H9 (cell line): ENCODE results near the gene CDK5. TPM values are rescaled to one million over a fixed set of nuclear protein-coding genes. Genes with fewer than 3 reads are reported as not detected.
A peak's percentile ranks its signal among the peaks of the same experiment; 100 is the strongest.
"Not testable (repeated sequence)": the region's sequence is repeated elsewhere in the genome, so short reads cannot be mapped to it uniquely, and the experiment has no call there.

ENCODE experiments used
- DNase-seq: peaks from one replicate; pipeline ENCODE4 v3.0.0-alpha.2; 2017
- H2AFZ ChIP-seq: one replicate; pipeline ENCODE4 v1.6.1; 2013; ENCODE audit warnings: mild to moderate bottlenecking, low read length, control low read depth, moderate library complexity
- H2AK5ac ChIP-seq: 2 replicates; pipeline ENCODE4 v1.6.1; 2013; ENCODE audit warnings: low read length, control low read depth, mixed read lengths; ENCODE audit not compliant: insufficient read length
- H2BK120ac ChIP-seq: one replicate; pipeline ENCODE4 v1.6.1; 2013; ENCODE audit warnings: low read depth, mild to moderate bottlenecking, low read length, control low read depth, inconsistent platforms; ENCODE audit not compliant: poor library complexity, severe bottlenecking
- H2BK12ac ChIP-seq: 2 replicates; pipeline ENCODE4 v1.6.1; 2013; ENCODE audit warnings: low read length, control low read depth, mixed read lengths, low read depth; ENCODE audit not compliant: insufficient read length
- H2BK15ac ChIP-seq: 2 replicates; pipeline ENCODE4 v1.6.1; 2013; ENCODE audit warnings: low read depth, low read length, control low read depth
- H2BK20ac ChIP-seq: one replicate; pipeline ENCODE4 v1.6.1; 2013; ENCODE audit warnings: low read depth, mild to moderate bottlenecking, low read length, control low read depth, inconsistent platforms; ENCODE audit not compliant: poor library complexity, severe bottlenecking
- H2BK5ac ChIP-seq: 2 replicates; pipeline ENCODE4 v1.6.1; 2013; ENCODE audit warnings: low read length, control low read depth, mixed read lengths; ENCODE audit not compliant: insufficient read length
- H3K14ac ChIP-seq: 2 replicates; pipeline ENCODE4 v1.6.1; 2013; ENCODE audit warnings: low read length, control low read depth; ENCODE audit not compliant: insufficient read depth
- H3K18ac ChIP-seq: 2 replicates; pipeline ENCODE4 v1.6.1; 2013; ENCODE audit warnings: low read depth, mild to moderate bottlenecking, mixed read lengths, low read length, control low read depth; ENCODE audit not compliant: insufficient read length
- H3K23ac ChIP-seq: 2 replicates; pipeline ENCODE4 v1.6.1; 2013; ENCODE audit warnings: low read length, control low read depth, mixed read lengths, low read depth; ENCODE audit not compliant: insufficient read length
- H3K23me2 ChIP-seq: 2 replicates; pipeline ENCODE4 v1.6.1; 2013; ENCODE audit warnings: low read depth, mild to moderate bottlenecking, mixed read lengths, low read length, control low read depth; ENCODE audit not compliant: insufficient read length, poor library complexity, severe bottlenecking
- H3K27ac ChIP-seq: 2 replicates; pipeline ENCODE4 v1.5.1; 2013; ENCODE audit warnings: low read length, control low read depth, mixed read lengths, low read depth; ENCODE audit not compliant: insufficient read length
- H3K27me3 ChIP-seq: 2 replicates; pipeline ENCODE4 v1.6.1; 2013; ENCODE audit warnings: low read length, control low read depth, inconsistent platforms; ENCODE audit not compliant: insufficient read depth
- H3K4ac ChIP-seq: 2 replicates; pipeline ENCODE4 v1.6.1; 2013; ENCODE audit warnings: low read depth, mild to moderate bottlenecking, control low read depth, inconsistent platforms, low read length, moderate library complexity
- H3K4me1 ChIP-seq: 2 replicates; pipeline ENCODE4 v1.6.1; 2013; ENCODE audit warnings: low read length, control low read depth, inconsistent platforms; ENCODE audit not compliant: insufficient read depth
- H3K4me2 ChIP-seq: 2 replicates; pipeline ENCODE4 v1.6.1; 2013; ENCODE audit warnings: low read length, control low read depth, mixed read lengths; ENCODE audit not compliant: insufficient read length, insufficient read depth
- H3K56ac ChIP-seq: 2 replicates; pipeline ENCODE4 v1.6.1; 2013; ENCODE audit warnings: low read depth, mild to moderate bottlenecking, mixed read lengths, low read length, control low read depth; ENCODE audit not compliant: insufficient read length
- H3K79me1 ChIP-seq: 2 replicates; pipeline ENCODE4 v1.6.1; 2013; ENCODE audit warnings: low read depth, mild to moderate bottlenecking, moderate library complexity, low read length, control low read depth, inconsistent platforms; ENCODE audit not compliant: insufficient read depth, poor library complexity, severe bottlenecking
- H3K79me2 ChIP-seq: 2 replicates; pipeline ENCODE4 v1.6.1; 2013; ENCODE audit warnings: low read length, control low read depth, inconsistent platforms; ENCODE audit not compliant: insufficient read depth
- H3K9ac ChIP-seq: 2 replicates; pipeline ENCODE4 v1.6.1; 2013; ENCODE audit warnings: low read length, control low read depth, mixed read lengths; ENCODE audit not compliant: insufficient read length; ENCODE audit errors: extremely low read depth
- H3K9me3 ChIP-seq: one replicate; pipeline ENCODE4 v1.6.1; 2013; ENCODE audit warnings: low read depth, low read length, inconsistent platforms; ENCODE audit not compliant: control insufficient read depth
- H3T11ph ChIP-seq: one replicate; pipeline ENCODE4 v1.6.1; 2013; ENCODE audit warnings: mild to moderate bottlenecking, low read length, control low read depth, inconsistent platforms
- H4K20me1 ChIP-seq: one replicate; pipeline ENCODE4 v1.6.1; 2013; ENCODE audit not compliant: control insufficient read depth, insufficient read length, insufficient read depth
- H4K5ac ChIP-seq: 2 replicates; pipeline ENCODE4 v1.6.1; 2013; ENCODE audit warnings: low read depth, mild to moderate bottlenecking, mixed read lengths, low read length, control low read depth; ENCODE audit not compliant: insufficient read length
- H4K8ac ChIP-seq: replicated peaks from 2 replicates; pipeline ENCODE4 v1.6.1; 2013; ENCODE audit warnings: low read length, control low read depth, mixed read lengths, low read depth; ENCODE audit not compliant: insufficient read length
- H4K91ac ChIP-seq: 2 replicates; pipeline ENCODE4 v1.6.1; 2013; ENCODE audit warnings: low read depth, mild to moderate bottlenecking, moderate library complexity, mixed read lengths, low read length, control low read depth; ENCODE audit not compliant: insufficient read length
- H3K27ac Mint-ChIP-seq, 3 experiments: 2 replicates in 2 of 3; 3 replicates in 1 of 3; pipeline ENCODE4 v1.8.0; 2020 to 2021; ENCODE audit warnings: mixed read lengths in 3 of 3, mild to moderate bottlenecking in 1 of 3, moderate library complexity in 1 of 3
- H3K27me3 Mint-ChIP-seq: 2 replicates; pipeline ENCODE4 v1.8.0; 2021; ENCODE audit warnings: low read depth, mild to moderate bottlenecking, moderate library complexity, mixed read lengths
- H3K36me3 Mint-ChIP-seq, 3 experiments: 2 replicates in 2 of 3; 3 replicates in 1 of 3; pipeline ENCODE4 v1.8.0; 2020 to 2021; ENCODE audit warnings: low read depth in 3 of 3, mixed read lengths in 3 of 3; ENCODE audit not compliant: insufficient read depth in 1 of 3
- H3K4me1 Mint-ChIP-seq, 2 experiments: 2 replicates each; pipeline ENCODE4 v1.8.0; 2020; ENCODE audit warnings: mixed read lengths in 2 of 2
- H3K4me3 Mint-ChIP-seq, 2 experiments: 2 replicates in 1 of 2; 3 replicates in 1 of 2; pipeline ENCODE4 v1.8.0; 2020 to 2021; ENCODE audit warnings: mild to moderate bottlenecking in 2 of 2, mixed read lengths in 2 of 2, moderate library complexity in 1 of 2
- H3K9me3 Mint-ChIP-seq, 2 experiments: 2 replicates in 1 of 2; 3 replicates in 1 of 2; pipeline ENCODE4 v1.8.0; 2020; ENCODE audit warnings: mild to moderate bottlenecking in 2 of 2, mixed read lengths in 2 of 2, moderate library complexity in 1 of 2
- CTCF ChIP-seq: fragments of 200-600 bp; sonication (generic); conservative IDR thresholded peaks from 3 replicates; pipeline ENCODE4 v1.8.0; 2021; ENCODE audit warnings: antibody characterized with exemption, mild to moderate bottlenecking
- whole genome bisulfite sequencing: extraction: QIAGEN DNeasy Blood & Tissue Kit; methylation state at CpG from one replicate; pipeline ENCODE4 v1.1.7; 2013; ENCODE audit warnings: missing lambda C conversion rate, low lambda C conversion rate, mixed read lengths; ENCODE audit not compliant: insufficient read length; ENCODE audit errors: extremely low coverage; 5-methylcytosine and 5-hydroxymethylcytosine counted together
- total RNA-seq: library from RNA; stranded (reverse); gene quantifications from 2 replicates; pipeline ENCODE4 v1.2.1, GENCODE V29; 2021

Gene CDK5
- total RNA-seq, 1 experiment from 2014 or later: 19.9 TPM

DNA sequence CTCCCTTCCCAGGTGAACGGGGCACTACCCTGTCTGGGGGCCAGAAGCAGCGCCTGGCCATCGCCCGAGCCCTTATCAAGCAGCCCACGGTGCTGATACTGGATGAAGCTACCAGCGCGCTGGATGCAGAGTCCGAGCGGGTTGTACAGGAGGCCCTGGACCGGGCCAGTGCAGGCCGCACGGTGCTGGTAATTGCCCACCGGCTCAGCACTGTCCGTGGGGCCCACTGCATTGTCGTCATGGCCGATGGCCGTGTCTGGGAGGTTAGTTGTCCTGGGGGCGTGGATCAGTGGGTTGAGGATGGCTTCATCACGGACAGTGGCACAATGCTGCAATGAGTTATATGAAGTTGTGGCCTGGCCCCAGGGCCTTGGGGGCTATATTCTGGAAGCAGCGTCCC, 13.7 kb downstream of the CDK5 start:
- H3K4me1 Mint-ChIP-seq: peaks cover 2% of the 10 kb centered on the region in 2 experiments; a peak in 1 of 4 replicates
- no CpG with 5 or more reads among the region's 20 CpGs for WGBS

GRCh38 chr7:151043449-151043848, 14.2 kb downstream of the CDK5 start:
- not testable (repeated sequence) for H2AK5ac ChIP-seq, H3K27ac ChIP-seq, H2BK15ac ChIP-seq, H2AFZ ChIP-seq, H3K18ac ChIP-seq, DNase-seq, H3K4me1 Mint-ChIP-seq, H4K5ac ChIP-seq, H3K56ac ChIP-seq, H3T11ph ChIP-seq, H2BK120ac ChIP-seq, H3K23me2 ChIP-seq, H3K4me2 ChIP-seq, H3K9ac ChIP-seq, H4K20me1 ChIP-seq, H3K23ac ChIP-seq, H3K79me1 ChIP-seq, H3K4me1 ChIP-seq, H3K4me3 Mint-ChIP-seq, H3K9me3 Mint-ChIP-seq, H3K14ac ChIP-seq, H3K27me3 ChIP-seq, H2BK12ac ChIP-seq, H3K27ac Mint-ChIP-seq, H3K79me2 ChIP-seq, H3K36me3 Mint-ChIP-seq, H3K4ac ChIP-seq, H4K91ac ChIP-seq, H3K9me3 ChIP-seq, H2BK5ac ChIP-seq, H2BK20ac ChIP-seq, H4K8ac ChIP-seq
- no CpG with 5 or more reads among the region's 10 CpGs for WGBS
- peaks cover 18% of the 10 kb centered on the region for H3K27me3 Mint-ChIP-seq

More for the DNA sequence above, 13.7 kb downstream of the CDK5 start:
- no peak for DNase-seq
- Histone ChIP-seq H3K9ac (no peak overlapping the region), H2AK5ac (no peak overlapping the region), H3K4ac (no peak overlapping the region), H3K56ac (no peak overlapping the region), H3K4me1 (no peaks in the 10 kb centered on the region), H4K91ac (no peak overlapping the region), H3K14ac (no peak overlapping the region), H3K27ac (no peak overlapping the region), H3K79me2 (no peaks in the 10 kb centered on the region), H2BK15ac (no peak overlapping the region), H3K9me3 (no peaks in the 10 kb centered on the region), H3K23ac (no peak overlapping the region), H3T11ph (no peak overlapping the region), H2BK120ac (no peak overlapping the region), H2BK20ac (no peak overlapping the region), H3K27me3 (no peaks in the 10 kb centered on the region), H3K23me2 (no peaks in the 10 kb centered on the region), H2BK5ac (no peak overlapping the region), H4K20me1 (no peaks in the 10 kb centered on the region), H2BK12ac (no peak overlapping the region), H3K18ac (no peak overlapping the region), H2AFZ (no peak overlapping the region), H3K79me1 (no peaks in the 10 kb centered on the region), H3K4me2 (no peak overlapping the region), H4K5ac (no peak overlapping the region), H4K8ac (no peak overlapping the region)
- Mint-ChIP-seq H3K27me3 (peaks cover 23% of the 10 kb centered on the region), H3K27ac (peak overlapping the region in 1 of 3 experiments; percentile 85; a peak in 1 of 7 replicates), H3K9me3 (no peaks in the 10 kb centered on the region; a peak in 1 of 5 replicates), H3K4me3 (no peak overlapping the region), H3K36me3 (no peaks in the 10 kb centered on the region; a peak in 1 of 7 replicates)
- no peak for TF ChIP-seq CTCF
